IMR-90 (cell line): Measurements from ENCODE around the gene ERC2. TPM values are rescaled to one million over a fixed set of nuclear protein-coding genes. Genes with fewer than 3 reads are reported as not detected.

Experiments used
- ATAC-seq: fragments of 200-7000 bp; cut with Tn5 transposase; 2 replicates; pipeline ENCODE4 v1.9.1; 2020; ENCODE audit warnings: low read depth, mild to moderate bottlenecking, moderate library complexity
- BruUV-seq: library from RNA; stranded (reverse); fragments of 400-500 nt; replicated peaks from 2 replicates; lab custom pipeline; 2021; lab: Mats Ljungman, UMichigan
- CTCF ChIA-PET: fragments of 300-600 bp; formaldehyde crosslinking; extraction: SDS; loops from one replicate; lab custom pipeline; 2021; ENCODE audit warnings: antibody characterized with exemption; lab: Yijun Ruan, JAX
- POLR2A ChIA-PET: fragments of 300-600 bp; sonication (Branson Sonifier 250); formaldehyde crosslinking; loops from one replicate; lab custom pipeline; 2022; ENCODE audit warnings: antibody characterized with exemption; ENCODE audit not compliant: unreplicated experiment; lab: Charles Lee
- DNase-seq: peaks from one replicate; pipeline ENCODE4 v3.0.0; 2013
- H2AFZ ChIP-seq: replicated peaks from 2 replicates; pipeline ENCODE3; 2013; ENCODE audit warnings: low read length, mild to moderate bottlenecking; ENCODE audit not compliant: poor library complexity
- H2AK5ac ChIP-seq: 2 replicates; pipeline ENCODE4 v1.6.1; 2013; ENCODE audit warnings: low read depth, low read length, inconsistent platforms
- H2AK9ac ChIP-seq: replicated peaks from 2 replicates; pipeline ENCODE3; 2013; ENCODE audit warnings: mild to moderate bottlenecking, low read depth, low read length, moderate library complexity; ENCODE audit not compliant: poor library complexity
- H2BK120ac ChIP-seq: 2 replicates; pipeline ENCODE4 v1.6.1; 2013; ENCODE audit warnings: low read depth, low read length, inconsistent platforms
- H2BK15ac ChIP-seq: 3 replicates; pipeline ENCODE4 v1.6.1; 2013; ENCODE audit warnings: low read depth, low read length, inconsistent platforms
- H2BK20ac ChIP-seq: 2 replicates; pipeline ENCODE4 v1.6.1; 2013; ENCODE audit warnings: low read depth, mild to moderate bottlenecking, inconsistent platforms, low read length, moderate library complexity
- H2BK5ac ChIP-seq: 2 replicates; pipeline ENCODE4 v1.6.1; 2013; ENCODE audit warnings: mild to moderate bottlenecking, low read depth, low read length, inconsistent platforms; ENCODE audit not compliant: poor library complexity, severe bottlenecking
- H3K14ac ChIP-seq: replicated peaks from 2 replicates; pipeline ENCODE4 v1.6.1; 2013; ENCODE audit warnings: low read depth, low read length, inconsistent platforms
- H3K18ac ChIP-seq: 2 replicates; pipeline ENCODE4 v1.6.1; 2013; ENCODE audit warnings: low read depth, low read length, control low read depth
- H3K23ac ChIP-seq: 2 replicates; pipeline ENCODE4 v1.6.1; 2013; ENCODE audit warnings: low read depth, low read length, inconsistent platforms
- H3K27ac ChIP-seq: 2 replicates; pipeline ENCODE4 v1.5.1; 2013; ENCODE audit warnings: mild to moderate bottlenecking, control low read depth, low read length; ENCODE audit not compliant: insufficient read depth
- H3K27me3 ChIP-seq: 2 replicates; pipeline ENCODE4 v1.6.1; 2013; ENCODE audit warnings: low read length; ENCODE audit not compliant: control insufficient read depth, insufficient read depth
- H3K36me3 ChIP-seq: 2 replicates; pipeline ENCODE4 v1.6.1; 2013; ENCODE audit warnings: low read length, mixed read lengths; ENCODE audit not compliant: control insufficient read depth, insufficient read depth
- H3K4ac ChIP-seq: 2 replicates; pipeline ENCODE4 v1.6.1; 2013; ENCODE audit warnings: low read depth, low read length, inconsistent platforms
- H3K4me1 ChIP-seq: 2 replicates; pipeline ENCODE4 v1.6.1; 2013; ENCODE audit warnings: low read length, mixed read lengths; ENCODE audit not compliant: control insufficient read depth, insufficient read depth
- H3K4me2 ChIP-seq: 2 replicates; pipeline ENCODE4 v1.6.1; 2013; ENCODE audit warnings: low read depth, mild to moderate bottlenecking, control low read depth, low read length, moderate library complexity
- H3K4me3 ChIP-seq: 2 replicates; pipeline ENCODE4 v1.5.1; 2013; ENCODE audit warnings: low read depth, mild to moderate bottlenecking, control low read depth, low read length, moderate library complexity; ENCODE audit not compliant: insufficient read depth
- H3K56ac ChIP-seq: 2 replicates; pipeline ENCODE4 v1.6.1; 2013; ENCODE audit warnings: low read length, inconsistent platforms; ENCODE audit not compliant: insufficient read depth; ENCODE audit errors: extremely low read depth
- H3K79me1 ChIP-seq, 2 experiments: 2 replicates each; pipeline ENCODE4 v1.6.1; 2013; ENCODE audit warnings: low read length in 2 of 2, inconsistent platforms in 1 of 2, low read depth in 1 of 2
- H3K9ac ChIP-seq: 2 replicates; pipeline ENCODE4 v1.6.1; 2013; ENCODE audit warnings: low read depth, low read length, control low read depth
- H3K9me1 ChIP-seq: 2 replicates; pipeline ENCODE4 v1.6.1; 2013; ENCODE audit warnings: low read length, inconsistent platforms; ENCODE audit not compliant: insufficient read depth
- H3K9me3 ChIP-seq: 2 replicates; pipeline ENCODE4 v1.6.1; 2013; ENCODE audit warnings: low read length; ENCODE audit not compliant: control insufficient read depth, insufficient read depth
- H4K20me1 ChIP-seq: 2 replicates; pipeline ENCODE4 v1.6.1; 2013; ENCODE audit warnings: low read length, inconsistent platforms; ENCODE audit not compliant: insufficient read depth
- H4K5ac ChIP-seq: 2 replicates; pipeline ENCODE4 v1.6.1; 2013; ENCODE audit warnings: mild to moderate bottlenecking, low read depth, low read length, control low read depth
- H4K8ac ChIP-seq, 2 experiments: 2 replicates each; pipeline ENCODE4 v1.6.1; 2013; ENCODE audit warnings: low read depth in 2 of 2, low read length in 2 of 2, control low read depth in 1 of 2, inconsistent platforms in 1 of 2
- H4K91ac ChIP-seq: 2 replicates; pipeline ENCODE4 v1.6.1; 2013; ENCODE audit warnings: low read depth, low read length, inconsistent platforms; ENCODE audit not compliant: insufficient read depth
- BHLHE40 ChIP-seq: fragments of 150-350 bp; IDR thresholded peaks from 2 replicates; pipeline ENCODE4 v1.6.1; 2016; ENCODE audit warnings: mild to moderate bottlenecking, low read depth, low read length
- CEBPB ChIP-seq: IDR thresholded peaks from 2 replicates; pipeline ENCODE4 v1.6.1; 2012; ENCODE audit warnings: low read depth, low read length, improper control_type of control experiment
- CHD1 ChIP-seq: IDR thresholded peaks from 2 replicates; pipeline ENCODE4 v1.6.1; 2012; ENCODE audit warnings: low read depth, low read length, improper control_type of control experiment
- CTCF ChIP-seq: conservative IDR thresholded peaks from 2 replicates; pipeline ENCODE4 v1.5.1; 2012; ENCODE audit warnings: mild to moderate bottlenecking, low read depth, low read length, improper control_type of control experiment
- ELK1 ChIP-seq: fragments of 150-350 bp; IDR thresholded peaks from 2 replicates; pipeline ENCODE4 v1.6.1; 2016; ENCODE audit warnings: low read depth, mild to moderate bottlenecking, low read length, moderate library complexity, borderline replicate concordance
- FOS ChIP-seq: fragments of 150-350 bp; IDR thresholded peaks from 2 replicates; pipeline ENCODE4 v1.6.1; 2016; ENCODE audit warnings: low read depth, low read length
- MAFK ChIP-seq: IDR thresholded peaks from 2 replicates; pipeline ENCODE4 v1.6.1; 2012; ENCODE audit warnings: low read depth, low read length, improper control_type of control experiment
- MAZ ChIP-seq: IDR thresholded peaks from 2 replicates; pipeline ENCODE4 v1.6.1; 2012; ENCODE audit warnings: low read depth, mild to moderate bottlenecking, low read length, improper control_type of control experiment, moderate library complexity, borderline replicate concordance
- MXI1 ChIP-seq: IDR thresholded peaks from 2 replicates; pipeline ENCODE4 v1.6.1; 2012; ENCODE audit warnings: low read depth, mild to moderate bottlenecking, low read length, moderate library complexity, borderline replicate concordance
- NFE2L2 ChIP-seq: fragments of 150-350 bp; IDR thresholded peaks from 2 replicates; pipeline ENCODE4 v1.6.1; 2016; ENCODE audit warnings: low read depth, mild to moderate bottlenecking, low read length
- POLR2A ChIP-seq: IDR thresholded peaks from 2 replicates; pipeline ENCODE4 v1.6.1; 2012; ENCODE audit warnings: mild to moderate bottlenecking, low read depth, low read length
- RAD21 ChIP-seq: IDR thresholded peaks from 2 replicates; pipeline ENCODE4 v1.6.1; 2012; ENCODE audit warnings: low read length, improper control_type of control experiment
- RCOR1 ChIP-seq: IDR thresholded peaks from 2 replicates; pipeline ENCODE4 v1.6.1; 2012; ENCODE audit warnings: mild to moderate bottlenecking, low read length, improper control_type of control experiment; ENCODE audit not compliant: insufficient replicate concordance
- RFX5 ChIP-seq: IDR thresholded peaks from 2 replicates; pipeline ENCODE4 v1.8.0; 2012; ENCODE audit warnings: low read depth, mild to moderate bottlenecking, low read length, moderate library complexity
- SMC3 ChIP-seq: fragments of 150-350 bp; IDR thresholded peaks from 2 replicates; pipeline ENCODE4 v1.6.1; 2016; ENCODE audit warnings: low read depth, mild to moderate bottlenecking, antibody characterized with exemption, low read length, moderate library complexity
- USF2 ChIP-seq: fragments of 150-350 bp; IDR thresholded peaks from 2 replicates; pipeline ENCODE4 v1.6.1; 2017; ENCODE audit warnings: mild to moderate bottlenecking, antibody characterized with exemption, low read length, low read depth
- WGBS, 2 experiments: methylation state at CpG; one replicate each; pipeline versions ENCODE4 v1.1.5 to v1.1.7; 2013; ENCODE audit warnings: missing lambda C conversion rate in 2 of 2; ENCODE audit not compliant: insufficient read length in 1 of 2; ENCODE audit errors: extremely low coverage in 2 of 2; 5-methylcytosine and 5-hydroxymethylcytosine counted together
- dilution Hi-C: fragments of 300-500 bp; cut with HindIII; formaldehyde crosslinking; loops from one replicate; pipeline ENCODE4 v1.14.3; 2018; ENCODE audit warnings: low sequenced_read_pairs; ENCODE audit not compliant: unreplicated experiment
- in situ Hi-C: fragments of 300-500 bp; cut with MboI; formaldehyde crosslinking; loops from 3 replicates; pipeline ENCODE4 v1.14.3; 2019; ENCODE audit warnings: low sequenced_read_pairs, inconsistent platforms, mixed read lengths
- intact Hi-C: fragments of 100-400 bp; cut with micrococcal nuclease; formaldehyde crosslinking; loops from 2 replicates; pipeline ENCODE4 v1.10.0; 2022
- polyA plus RNA-seq, 3 experiments: library from polyadenylated mRNA; depleted of rRNA; stranded (reverse); fragments of >200 nt; gene quantifications; 2 replicates each; pipeline ENCODE4 v1.2.3, GENCODE V29; 2012; ENCODE audit warnings: low replicate concordance in 1 of 3
- total RNA-seq: library from RNA; depleted of rRNA; stranded (reverse); fragments of >200 nt; gene quantifications from 2 replicates; pipeline ENCODE4 v1.2.3, GENCODE V29; 2012

Gene ERC2
- total and polyA plus RNA-seq, 2 of the 4 experiments (the other 2 are of a cell fraction) = 0.17 to 0.18 TPM

GRCh38 chr3:56115199-56115598 is 353.1 kb downstream of the ERC2 start:
- H2AK5ac ChIP-seq = no peak overlapping the region
- no peak for TF ChIP-seq RAD21
- no peak for TF ChIP-seq MAZ
- no peak for TF ChIP-seq POLR2A
- no peak for TF ChIP-seq SMC3
- no peak for TF ChIP-seq USF2
- TF ChIP-seq CHD1 = no peak
- no peak for TF ChIP-seq MAFK
- TF ChIP-seq CTCF = no peak
- TF ChIP-seq RCOR1 = no peak
- no peak for TF ChIP-seq RFX5
- TF ChIP-seq NFE2L2 = no peak
- no peak for TF ChIP-seq MXI1
- no peak for TF ChIP-seq BHLHE40
- no peak for TF ChIP-seq ELK1
- no peak for TF ChIP-seq FOS
- no peak for TF ChIP-seq CEBPB
- H2BK120ac ChIP-seq = no peak overlapping the region
- BruUV-seq = no TSS peak
- POLR2A ChIA-PET = no interaction called here
- no peak for DNase-seq
- no peak overlapping the region for H3K56ac ChIP-seq
- H2AK9ac ChIP-seq = no peak overlapping the region
- H4K91ac ChIP-seq = no peak overlapping the region
- no peak overlapping the region for H3K4ac ChIP-seq
- H3K79me1 ChIP-seq = no peaks in the 10 kb centered on the region
- H3K9me3 ChIP-seq = peaks cover 4% of the 10 kb centered on the region
- no peak overlapping the region for H2BK15ac ChIP-seq
- CTCF ChIA-PET = no interaction called here
- H3K14ac ChIP-seq = no peak overlapping the region
- dilution Hi-C loops (no loop called here), intact Hi-C loops (no loop called here), in situ Hi-C loops (no loop called here)
- no peaks in the 10 kb centered on the region for H4K20me1 ChIP-seq
- no peak overlapping the region for H3K4me2 ChIP-seq
- no peak overlapping the region for H3K23ac ChIP-seq
- H2AFZ ChIP-seq = no peak overlapping the region
- no peak overlapping the region for H3K18ac ChIP-seq
- no peaks in the 10 kb centered on the region; the same call in 1 of the 2 replicates for H3K27me3 ChIP-seq
- WGBS, 2 experiments = no CpG with 5 or more reads among the region's 2 CpGs
- ATAC-seq = no peak
- no peak overlapping the region for H3K9ac ChIP-seq
- H3K4me3 ChIP-seq = no peak overlapping the region
- H3K9me1 ChIP-seq = no peaks in the 10 kb centered on the region
- no peak overlapping the region for H4K5ac ChIP-seq
- no peaks in the 10 kb centered on the region for H3K36me3 ChIP-seq
- no peak overlapping the region for H4K8ac ChIP-seq
- no peak overlapping the region for H2BK5ac ChIP-seq
- no peak overlapping the region for H3K27ac ChIP-seq
- no peak overlapping the region for H2BK20ac ChIP-seq
- H3K4me1 ChIP-seq = peaks cover 2% of the 10 kb centered on the region; the same call in 1 of the 2 replicates
